SU-DHL-6 (cell line): ENCODE data around the gene PFKFB2.

Source experiments
- H2AFZ ChIP-seq: fragments of 200-600 bp; sonication (generic); 2 replicates; pipeline ENCODE4 v1.6.1; 2014; ENCODE audit warnings: low read depth, mild to moderate bottlenecking, moderate library complexity, mixed read lengths, antibody characterized with exemption, low read length; ENCODE audit not compliant: severe bottlenecking
- H3F3A ChIP-seq: fragments of 200-600 bp; shearing (Covaris generic); 2 replicates; pipeline ENCODE4 v1.6.0; 2016; ENCODE audit warnings: antibody characterized with exemption, mild to moderate bottlenecking; ENCODE audit not compliant: insufficient read depth
- H3K27ac ChIP-seq: fragments of 200-600 bp; sonication (generic); 2 replicates; pipeline ENCODE4 v1.5.1; 2016; ENCODE audit warnings: low read depth, mild to moderate bottlenecking, low read length, moderate library complexity, mixed read lengths
- H3K27me3 ChIP-seq: fragments of 200-600 bp; sonication (generic), shearing (Covaris generic); 2 replicates; pipeline ENCODE4 v1.6.0; 2014; ENCODE audit warnings: mild to moderate bottlenecking, low read length
- H3K36me3 ChIP-seq: fragments of 200-600 bp; sonication (generic); 2 replicates; pipeline ENCODE4 v1.6.1; 2014; ENCODE audit warnings: mild to moderate bottlenecking, low read length, mixed read lengths
- H3K4me2 ChIP-seq: fragments of 300-600, 200-600 bp; shearing (Covaris generic), sonication (generic); 2 replicates; pipeline ENCODE4 v1.6.0; 2014; ENCODE audit warnings: low read length, low read depth, mild to moderate bottlenecking; ENCODE audit not compliant: poor library complexity, severe bottlenecking
- H3K4me3 ChIP-seq: fragments of 200-600 bp; sonication (generic); 2 replicates; pipeline ENCODE4 v1.5.1; 2014; ENCODE audit warnings: antibody characterized with exemption, low read length, mild to moderate bottlenecking, mixed read lengths; ENCODE audit not compliant: insufficient read depth, poor library complexity, severe bottlenecking
- H3K79me2 ChIP-seq: fragments of 200-600 bp; sonication (generic); 2 replicates; pipeline ENCODE4 v1.6.1; 2014; ENCODE audit warnings: mild to moderate bottlenecking, low read length, moderate library complexity; ENCODE audit not compliant: insufficient read depth
- H3K9ac ChIP-seq: fragments of 200-600 bp; sonication (generic); 2 replicates; pipeline ENCODE4 v1.7.0; 2014; ENCODE audit warnings: mild to moderate bottlenecking, low read length
- H3K9me2 ChIP-seq: fragments of 200-600 bp; sonication (generic); replicated peaks from 2 replicates; pipeline ENCODE4 v1.6.1; 2014; ENCODE audit warnings: low read length; ENCODE audit not compliant: insufficient read depth
- H3K9me3 ChIP-seq: fragments of 200-600 bp; sonication (generic); 2 replicates; pipeline ENCODE4 v1.6.1; 2014; ENCODE audit warnings: low read length, mixed read lengths; ENCODE audit not compliant: insufficient read depth
- H4K20me1 ChIP-seq: fragments of 200-600 bp; sonication (generic); 2 replicates; pipeline ENCODE4 v1.6.1; 2014; ENCODE audit warnings: low read depth, mild to moderate bottlenecking, antibody characterized with exemption, low read length, moderate library complexity, mixed read lengths
- CTCF ChIP-seq: fragments of 200-600 bp; sonication (generic); IDR thresholded peaks from one replicate; pipeline ENCODE4 v1.5.1; 2017; ENCODE audit warnings: antibody characterized with exemption, mild to moderate bottlenecking, low read length, moderate library complexity; ENCODE audit not compliant: insufficient read depth, poor library complexity, severe bottlenecking
- EZH2phosphoT487 ChIP-seq: fragments of 200-600 bp; sonication (generic), shearing (Covaris generic); conservative IDR thresholded peaks from 2 replicates; pipeline ENCODE4 v1.6.1; 2018; ENCODE audit warnings: mild to moderate bottlenecking, antibody characterized with exemption, low read length, moderate library complexity, mixed read lengths

PFKFB2 gene

GRCh38 chr1:207025146-207025880 is 27.8 kb upstream of the PFKFB2 start:
- H3K9me3 ChIP-seq, result no peaks in the 10 kb centered on the region
- H4K20me1 ChIP-seq, result no peaks in the 10 kb centered on the region
- H3K27me3 ChIP-seq, result no peaks in the 10 kb centered on the region
- no peaks in the 10 kb centered on the region for H3K9me2 ChIP-seq
- no peak overlapping the region for H3K27ac ChIP-seq
- no peak overlapping the region for H3K9ac ChIP-seq
- H3K4me2 ChIP-seq, result no peak overlapping the region
- no peak overlapping the region for H3K4me3 ChIP-seq
- TF ChIP-seq EZH2phosphoT487, result no peak
- TF ChIP-seq CTCF, result no peak
- H3K36me3 ChIP-seq, result no peaks in the 10 kb centered on the region
- no peak overlapping the region for H2AFZ ChIP-seq
- no peaks in the 10 kb centered on the region for H3K79me2 ChIP-seq
- no peaks in the 10 kb centered on the region for H3F3A ChIP-seq

- Histone ChIP-seq H3K27me3 (no peaks in the 10 kb centered on the region), H4K20me1 (no peaks in the 10 kb centered on the region), H3K36me3 (no peaks in the 10 kb centered on the region), H3K9ac (no peak overlapping the region), H3K9me3 (no peaks in the 10 kb centered on the region), H3K4me2 (no peak overlapping the region), H3K27ac (no peak overlapping the region), H3F3A (no peaks in the 10 kb centered on the region), H2AFZ (no peak overlapping the region), H3K79me2 (no peaks in the 10 kb centered on the region), H3K9me2 (no peaks in the 10 kb centered on the region), H3K4me3 (no peak overlapping the region)
- TF ChIP-seq CTCF (no peak), EZH2phosphoT487 (no peak)
Observed at GRCh38 chr1:207026104-207026534, 27.0 kb upstream of the PFKFB2 start.

- H3K4me2 ChIP-seq, result no peak overlapping the region
- H3K36me3 ChIP-seq, result no peaks in the 10 kb centered on the region
- no peak for TF ChIP-seq CTCF
- no peak for TF ChIP-seq EZH2phosphoT487
- no peaks in the 10 kb centered on the region for H3K79me2 ChIP-seq
- H2AFZ ChIP-seq, result no peak overlapping the region
- H3K9me2 ChIP-seq, result no peaks in the 10 kb centered on the region
- no peaks in the 10 kb centered on the region for H4K20me1 ChIP-seq
- H3K9me3 ChIP-seq, result no peaks in the 10 kb centered on the region
- H3K4me3 ChIP-seq, result no peak overlapping the region
- no peaks in the 10 kb centered on the region for H3K27me3 ChIP-seq
- no peak overlapping the region for H3K9ac ChIP-seq
- no peak overlapping the region for H3K27ac ChIP-seq
- no peaks in the 10 kb centered on the region for H3F3A ChIP-seq
Observed at GRCh38 chr1:207027206-207027777, 25.8 kb upstream of the PFKFB2 start.
